Panc1 (cell line): ENCODE measurements around the gene CSPG5. TPM values are rescaled to one million over a fixed set of nuclear protein-coding genes. Genes with fewer than 3 reads are reported as not detected.

Experiments
- ATAC-seq: fragments of 200-7000 bp; cut with Tn5 transposase; 2 replicates; pipeline ENCODE4 v1.9.1; 2020; ENCODE audit warnings: mild to moderate bottlenecking, moderate library complexity
- BruUV-seq: library from RNA; stranded (reverse); fragments of 400-500 nt; replicated peaks from 2 replicates; lab custom pipeline; 2021; lab: Mats Ljungman, UMichigan
- CTCF ChIA-PET: fragments of 300-600 bp; sonication (Branson Sonifier 250); formaldehyde crosslinking; loops from one replicate; lab custom pipeline; 2022; ENCODE audit warnings: antibody characterized with exemption; lab: Charles Lee
- POLR2A ChIA-PET: fragments of 300-600 bp; sonication (Branson Sonifier 250); formaldehyde crosslinking; loops from one replicate; lab custom pipeline; 2022; ENCODE audit warnings: antibody characterized with exemption; lab: Charles Lee
- DNase-seq: peaks from one replicate; pipeline ENCODE4 v3.0.0-alpha.2; 2010; ENCODE audit warnings: low read depth, low spot score
- H3K27ac ChIP-seq: 2 replicates; pipeline ENCODE4 v1.5.1; 2011; ENCODE audit warnings: mild to moderate bottlenecking, low read length, inconsistent platforms
- H3K27me3 ChIP-seq: fragments of 200-500 bp; sonication (Bioruptor generic); 2 replicates; pipeline ENCODE4 v1.6.0; 2014; ENCODE audit warnings: low read length, inconsistent platforms; ENCODE audit not compliant: control insufficient read depth, insufficient read depth
- H3K36me3 ChIP-seq: fragments of 200-500 bp; sonication (Bioruptor generic); 2 replicates; pipeline ENCODE4 v1.5.1; 2014; ENCODE audit warnings: inconsistent platforms, mild to moderate bottlenecking, low read length, moderate library complexity; ENCODE audit not compliant: control insufficient read depth, insufficient read depth
- H3K4me1 ChIP-seq: 2 replicates; pipeline ENCODE4 v1.5.1; 2011; ENCODE audit warnings: inconsistent platforms, mild to moderate bottlenecking, low read length, moderate library complexity; ENCODE audit not compliant: control insufficient read depth, insufficient read depth
- H3K4me3 ChIP-seq, 2 experiments: 2 replicates each; pipeline ENCODE4 v1.5.1; 2011 to 2012; ENCODE audit warnings: low read depth in 2 of 2, low read length in 2 of 2, mild to moderate bottlenecking in 2 of 2, inconsistent platforms in 1 of 2, moderate library complexity in 1 of 2
- H3K9me3 ChIP-seq: fragments of 200-500 bp; sonication (Bioruptor generic); 2 replicates; pipeline ENCODE4 v1.5.1; 2014; ENCODE audit warnings: low read depth, mild to moderate bottlenecking, inconsistent platforms, low read length, moderate library complexity; ENCODE audit not compliant: control insufficient read depth, insufficient read depth
- CTCF ChIP-seq: fragments of 450-650 bp; IDR thresholded peaks from 2 replicates; pipeline ENCODE4 v1.5.1; 2017; ENCODE audit warnings: mild to moderate bottlenecking
- POLR2AphosphoS5 ChIP-seq: IDR thresholded peaks from 2 replicates; pipeline ENCODE4 v1.6.1; 2012; ENCODE audit warnings: mild to moderate bottlenecking, low read depth, low read length, moderate library complexity
- SIN3A ChIP-seq: IDR thresholded peaks from 2 replicates; pipeline ENCODE4 v1.6.1; 2012; ENCODE audit warnings: low read depth, mild to moderate bottlenecking, low read length, moderate library complexity, borderline replicate concordance; ENCODE audit not compliant: insufficient read depth
- in situ Hi-C: cut with HindIII; loops from 2 replicates; pipeline ENCODE4 v1.10.0; 2016; ENCODE audit warnings: low sequenced_read_pairs, low pct_unique_long_range_greater_than_20kb
- intact Hi-C: fragments of 100-400 bp; cut with micrococcal nuclease; formaldehyde crosslinking; loops from one replicate; pipeline ENCODE4 v1.10.0; 2022; ENCODE audit not compliant: unreplicated experiment
- total RNA-seq: library from RNA; stranded (reverse); gene quantifications from one replicate; pipeline ENCODE4 v1.2.1, GENCODE V29; 2021; ENCODE audit not compliant: unreplicated experiment
- TF ChIP-seq, protein P1 (sequence below), 2 experiments: IDR thresholded peaks; 2 replicates each; pipeline ENCODE4 v1.6.1; 2011 to 2012; ENCODE audit warnings: low read depth in 2 of 2, control low read depth in 1 of 2, low read length in 1 of 2, mild to moderate bottlenecking in 1 of 2, moderate library complexity in 1 of 2; ENCODE audit not compliant: insufficient read depth in 1 of 2

The CSPG5 gene
- total RNA-seq, 1 experiment from 2014 or later: 3.2 TPM

- H3K4me1 ChIP-seq: no peaks in the 10 kb centered on the region
- DNase-seq: no peak
- H3K27me3 ChIP-seq: no peaks in the 10 kb centered on the region
- no TSS peak for BruUV-seq
- H3K4me3 ChIP-seq: no peak overlapping the region
- ATAC-seq: no peak
- TF ChIP-seq SIN3A: no peak
- no peak for TF ChIP-seq CTCF
- TF ChIP-seq POLR2AphosphoS5: no peak
- TF ChIP-seq, protein P1, sequence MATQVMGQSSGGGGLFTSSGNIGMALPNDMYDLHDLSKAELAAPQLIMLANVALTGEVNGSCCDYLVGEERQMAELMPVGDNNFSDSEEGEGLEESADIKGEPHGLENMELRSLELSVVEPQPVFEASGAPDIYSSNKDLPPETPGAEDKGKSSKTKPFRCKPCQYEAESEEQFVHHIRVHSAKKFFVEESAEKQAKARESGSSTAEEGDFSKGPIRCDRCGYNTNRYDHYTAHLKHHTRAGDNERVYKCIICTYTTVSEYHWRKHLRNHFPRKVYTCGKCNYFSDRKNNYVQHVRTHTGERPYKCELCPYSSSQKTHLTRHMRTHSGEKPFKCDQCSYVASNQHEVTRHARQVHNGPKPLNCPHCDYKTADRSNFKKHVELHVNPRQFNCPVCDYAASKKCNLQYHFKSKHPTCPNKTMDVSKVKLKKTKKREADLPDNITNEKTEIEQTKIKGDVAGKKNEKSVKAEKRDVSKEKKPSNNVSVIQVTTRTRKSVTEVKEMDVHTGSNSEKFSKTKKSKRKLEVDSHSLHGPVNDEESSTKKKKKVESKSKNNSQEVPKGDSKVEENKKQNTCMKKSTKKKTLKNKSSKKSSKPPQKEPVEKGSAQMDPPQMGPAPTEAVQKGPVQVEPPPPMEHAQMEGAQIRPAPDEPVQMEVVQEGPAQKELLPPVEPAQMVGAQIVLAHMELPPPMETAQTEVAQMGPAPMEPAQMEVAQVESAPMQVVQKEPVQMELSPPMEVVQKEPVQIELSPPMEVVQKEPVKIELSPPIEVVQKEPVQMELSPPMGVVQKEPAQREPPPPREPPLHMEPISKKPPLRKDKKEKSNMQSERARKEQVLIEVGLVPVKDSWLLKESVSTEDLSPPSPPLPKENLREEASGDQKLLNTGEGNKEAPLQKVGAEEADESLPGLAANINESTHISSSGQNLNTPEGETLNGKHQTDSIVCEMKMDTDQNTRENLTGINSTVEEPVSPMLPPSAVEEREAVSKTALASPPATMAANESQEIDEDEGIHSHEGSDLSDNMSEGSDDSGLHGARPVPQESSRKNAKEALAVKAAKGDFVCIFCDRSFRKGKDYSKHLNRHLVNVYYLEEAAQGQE (IDR thresholded peaks at IDR 0.05; ENCODE audit: insufficient read depth in 1 of 2, low read depth in 2 of 2, low read length in 1 of 2): no peak
- CTCF ChIA-PET: no interaction called here
- intact Hi-C loops: no loop called here
- no peaks in the 10 kb centered on the region for H3K9me3 ChIP-seq
- POLR2A ChIA-PET: no interaction called here
- in situ Hi-C loops: no loop called here
- peaks cover 2% of the 10 kb centered on the region for H3K36me3 ChIP-seq
- H3K27ac ChIP-seq: no peak overlapping the region
Observed at GRCh38 chr3:47605652-47606051, 27.0 kb upstream of the CSPG5 start.

GRCh38 chr3:47604145-47604544 is 25.5 kb upstream of the CSPG5 start:
- H3K4me3 ChIP-seq: no peak overlapping the region
- ATAC-seq: no peak
- H3K36me3 ChIP-seq: no peaks in the 10 kb centered on the region; the same call in none of the 2 replicates
- CTCF ChIA-PET: no interaction called here
- POLR2A ChIA-PET: interaction anchor here (0.5 kb wide), 1 partner anchor 129 kb away, joined by 8 read pairs; no protein-coding TSS in a partner anchor
- in situ Hi-C loops: no loop called here
- BruUV-seq: no TSS peak
- no peak for TF ChIP-seq SIN3A
- TF ChIP-seq, protein P1 (IDR thresholded peaks at IDR 0.05; ENCODE audit: insufficient read depth in 1 of 2, low read depth in 2 of 2, low read length in 1 of 2): no peak
- H3K4me1 ChIP-seq: no peaks in the 10 kb centered on the region
- no peaks in the 10 kb centered on the region for H3K27me3 ChIP-seq
- no peaks in the 10 kb centered on the region for H3K9me3 ChIP-seq
- DNase-seq: no peak
- H3K27ac ChIP-seq: no peak overlapping the region
- intact Hi-C loops: no loop called here
